SK-N-SH treated with all-trans-retinoic acid at 6 μM for 48 hours (cell line): ENCODE data around the gene IGFBP1.

ENCODE experiments used
- ATAC-seq: fragments of 200-7000 bp; cut with Tn5 transposase; 3 replicates; pipeline ENCODE4 v1.9.1; 2020; ENCODE audit warnings: mild to moderate bottlenecking, moderate library complexity
- ARNTL ChIP-seq: fragments of 450-650 bp; formaldehyde crosslinking; IDR thresholded peaks from 2 replicates; pipeline ENCODE4 v1.5.0; 2020; ENCODE audit warnings: low read depth, mild to moderate bottlenecking, moderate library complexity, borderline replicate concordance
- BACH2 ChIP-seq: fragments of 250-450 bp; sonication (Bioruptor Pico); IDR thresholded peaks from 2 replicates; pipeline ENCODE4 v1.9.0; 2021; ENCODE audit warnings: mild to moderate bottlenecking, borderline replicate concordance
- CREB5 ChIP-seq: fragments of 250-450 bp; sonication (Bioruptor Pico); IDR thresholded peaks from 2 replicates; pipeline ENCODE4 v1.5.1; 2020; ENCODE audit warnings: low read depth, mild to moderate bottlenecking, moderate library complexity
- CSDC2 ChIP-seq: fragments of 250-450 bp; sonication (Bioruptor Pico); IDR thresholded peaks from 2 replicates; pipeline ENCODE4 v1.5.0; 2020; ENCODE audit warnings: mild to moderate bottlenecking, moderate library complexity
- CSRNP3 ChIP-seq: fragments of 250-450 bp; sonication (Bioruptor Pico); IDR thresholded peaks from 2 replicates; pipeline ENCODE4 v1.5.1; 2021; ENCODE audit warnings: mild to moderate bottlenecking, moderate library complexity
- ESRRG ChIP-seq: fragments of 250-450 bp; sonication (Bioruptor Pico); IDR thresholded peaks from 2 replicates; pipeline ENCODE4 v1.6.1; 2021; ENCODE audit warnings: mild to moderate bottlenecking
- GLIS3 ChIP-seq: fragments of 250-450 bp; sonication (Bioruptor Pico); IDR thresholded peaks from 2 replicates; pipeline ENCODE4 v1.5.0; 2020; ENCODE audit warnings: mild to moderate bottlenecking, moderate library complexity
- ISL1 ChIP-seq: fragments of 250-450 bp; sonication (Bioruptor Pico); IDR thresholded peaks from 2 replicates; pipeline ENCODE4 v2.1.2; 2022; ENCODE audit warnings: mild to moderate bottlenecking, moderate library complexity
- OSR1 ChIP-seq: fragments of 250-450 bp; sonication (Bioruptor Pico); IDR thresholded peaks from 2 replicates; pipeline ENCODE4 v1.8.0; 2022; ENCODE audit warnings: moderate library complexity, mild to moderate bottlenecking, inconsistent platforms
- PPARA ChIP-seq: fragments of 250-450 bp; sonication (Bioruptor Pico); IDR thresholded peaks from 2 replicates; pipeline ENCODE4 v1.5.0; 2020; ENCODE audit warnings: mild to moderate bottlenecking, borderline replicate concordance
- RARB ChIP-seq: fragments of 250-450 bp; sonication (Bioruptor Pico); IDR thresholded peaks from 2 replicates; pipeline ENCODE4 v1.8.0; 2021; ENCODE audit warnings: mild to moderate bottlenecking, moderate library complexity
- SNAI2 ChIP-seq: fragments of 250-450 bp; sonication (Bioruptor Pico); IDR thresholded peaks from 2 replicates; pipeline ENCODE4 v1.5.0; 2020; ENCODE audit warnings: mild to moderate bottlenecking, moderate library complexity
- TCF4 ChIP-seq: fragments of 250-450 bp; sonication (Bioruptor Pico); IDR thresholded peaks from 2 replicates; pipeline ENCODE4 v1.8.0; 2021; ENCODE audit warnings: mild to moderate bottlenecking, moderate library complexity, borderline replicate concordance
- TOX ChIP-seq: fragments of 250-450 bp; sonication (Bioruptor Pico); IDR thresholded peaks from 2 replicates; pipeline ENCODE4 v1.8.0; 2021; ENCODE audit warnings: mild to moderate bottlenecking, moderate library complexity, borderline replicate concordance
- TSHZ2 ChIP-seq: fragments of 250-450 bp; sonication (Bioruptor Pico); IDR thresholded peaks from 2 replicates; pipeline ENCODE4 v1.5.0; 2020; ENCODE audit warnings: mild to moderate bottlenecking, moderate library complexity
- ZC3H10 ChIP-seq: fragments of 250-450 bp; sonication (Bioruptor Pico); IDR thresholded peaks from 2 replicates; pipeline ENCODE4 v1.5.1; 2021; ENCODE audit warnings: mild to moderate bottlenecking, moderate library complexity
- ZFP3 ChIP-seq: fragments of 250-450 bp; sonication (Bioruptor Pico); IDR thresholded peaks from 2 replicates; pipeline ENCODE4 v1.5.0; 2020; ENCODE audit warnings: mild to moderate bottlenecking, moderate library complexity
- ZFP30 ChIP-seq: fragments of 450-650 bp; formaldehyde crosslinking; IDR thresholded peaks from 2 replicates; pipeline ENCODE4 v1.5.0; 2022; ENCODE audit warnings: mild to moderate bottlenecking, moderate library complexity
- ZNF565 ChIP-seq: fragments of 450-650 bp; formaldehyde crosslinking; conservative IDR thresholded peaks from 2 replicates; pipeline ENCODE4 v1.5.0; 2020; ENCODE audit warnings: low read depth, mild to moderate bottlenecking, moderate library complexity
- ZNF70 ChIP-seq: fragments of 450-650 bp; formaldehyde crosslinking; IDR thresholded peaks from 2 replicates; pipeline ENCODE4 v1.5.0; 2020; ENCODE audit warnings: mild to moderate bottlenecking, moderate library complexity
- ZNF8 ChIP-seq: fragments of 450-650 bp; formaldehyde crosslinking; IDR thresholded peaks from 2 replicates; pipeline ENCODE4 v1.5.0; 2020; ENCODE audit warnings: mild to moderate bottlenecking, moderate library complexity

IGFBP1 gene

GRCh38 chr7:45876519-45876918, 11.8 kb upstream of the IGFBP1 start:
- ATAC-seq: no peak
- TF ChIP-seq TOX (CRISPR knock-in tag) (no peak), SNAI2 (no peak), ZNF565 (no peak), TCF4 (CRISPR knock-in tag) (no peak), ZFP30 (CRISPR knock-in tag) (no peak), TSHZ2 (CRISPR knock-in tag) (no peak), ZC3H10 (CRISPR knock-in tag) (no peak), GLIS3 (CRISPR knock-in tag) (no peak), OSR1 (CRISPR knock-in tag) (no peak)

GRCh38 chr7:45878457-45879144, 9.7 kb upstream of the IGFBP1 start:
- no peak for ATAC-seq
- TF ChIP-seq ISL1 (CRISPR knock-in tag): no peak
- TF ChIP-seq TOX (CRISPR knock-in tag): no peak
- TF ChIP-seq OSR1 (CRISPR knock-in tag): no peak
- no peak for TF ChIP-seq ZNF8 (CRISPR knock-in tag)
- TF ChIP-seq ESRRG: no peak
- TF ChIP-seq ZFP3 (CRISPR knock-in tag): no peak
- no peak for TF ChIP-seq CSDC2
- TF ChIP-seq ARNTL (CRISPR knock-in tag): no peak
- no peak for TF ChIP-seq TSHZ2 (CRISPR knock-in tag)
- no peak for TF ChIP-seq ZNF70 (CRISPR knock-in tag)
- no peak for TF ChIP-seq ZNF565
- no peak for TF ChIP-seq TCF4 (CRISPR knock-in tag)
- TF ChIP-seq, all 23 proteins: peak for 0

GRCh38 chr7:45880433-45880860, 7.8 kb upstream of the IGFBP1 start:
- TF ChIP-seq CSRNP3 (CRISPR knock-in tag) (no peak), ZFP30 (CRISPR knock-in tag) (no peak), OSR1 (CRISPR knock-in tag) (no peak), RARB (CRISPR knock-in tag) (no peak), PPARA (CRISPR knock-in tag) (no peak), ARNTL (CRISPR knock-in tag) (no peak), TCF4 (CRISPR knock-in tag) (no peak), ZC3H10 (CRISPR knock-in tag) (no peak), ZNF8 (CRISPR knock-in tag) (no peak), CSDC2 (no peak), TSHZ2 (CRISPR knock-in tag) (no peak), BACH2 (no peak), TOX (CRISPR knock-in tag) (no peak), CREB5 (no peak), ZNF70 (CRISPR knock-in tag) (no peak), SNAI2 (no peak), ISL1 (CRISPR knock-in tag) (no peak)
- ATAC-seq: no peak
